ENCODE measurements around the gene PTMS. TPM values are rescaled to one million over a fixed set of nuclear protein-coding genes. Genes with fewer than 3 reads are reported as not detected.

Gene PTMS
- total and polyA plus RNA-seq, 10 of the 15 experiments (the other 5 are each of a cell fraction or from before 2014, with no cell fraction given), result 2.1 to 127 (median 29.8) TPM

DNA sequence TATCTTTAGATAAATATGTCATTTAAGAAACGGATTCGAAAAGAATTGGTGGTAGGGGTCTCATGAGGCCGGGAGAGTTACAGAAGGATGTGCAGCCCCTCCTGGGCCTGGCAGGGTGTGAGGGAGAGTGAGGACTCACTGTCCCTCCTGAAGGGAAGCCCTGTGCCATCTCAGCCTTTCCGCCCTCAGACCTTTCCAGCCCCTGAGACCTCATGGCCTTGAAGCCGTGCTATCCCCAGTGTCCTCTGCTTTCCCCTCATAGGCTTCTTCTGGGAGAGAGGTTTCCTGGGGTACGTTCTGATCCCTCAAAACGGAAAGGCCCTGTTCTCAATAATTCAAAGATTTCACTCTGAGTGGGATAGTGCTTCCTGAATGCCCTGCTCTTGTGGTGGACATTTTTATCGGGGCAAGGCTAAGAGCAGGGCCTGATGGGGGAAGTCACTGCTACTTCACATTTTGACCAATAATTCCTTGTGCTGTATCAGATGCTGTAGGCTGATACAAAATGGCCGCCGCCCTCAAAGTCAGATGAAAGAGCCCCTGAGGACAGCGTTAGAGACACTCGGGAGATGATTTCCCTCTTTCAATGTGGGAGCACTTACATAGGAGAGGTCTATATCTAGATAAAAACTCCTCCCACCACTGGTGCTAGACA lies 24.5 kb downstream of the PTMS start:
- SMC1A ChIA-PET (ENCODE audit: uncharacterized antibody, unreplicated experiment), result interaction anchor here (1.0 kb wide), 1 partner anchor 16 kb away, joined by 3 read pairs; no protein-coding TSS in a partner anchor
- intact Hi-C loops (cut with micrococcal nuclease; ENCODE audit: unreplicated experiment), result no loop called here

DNA sequence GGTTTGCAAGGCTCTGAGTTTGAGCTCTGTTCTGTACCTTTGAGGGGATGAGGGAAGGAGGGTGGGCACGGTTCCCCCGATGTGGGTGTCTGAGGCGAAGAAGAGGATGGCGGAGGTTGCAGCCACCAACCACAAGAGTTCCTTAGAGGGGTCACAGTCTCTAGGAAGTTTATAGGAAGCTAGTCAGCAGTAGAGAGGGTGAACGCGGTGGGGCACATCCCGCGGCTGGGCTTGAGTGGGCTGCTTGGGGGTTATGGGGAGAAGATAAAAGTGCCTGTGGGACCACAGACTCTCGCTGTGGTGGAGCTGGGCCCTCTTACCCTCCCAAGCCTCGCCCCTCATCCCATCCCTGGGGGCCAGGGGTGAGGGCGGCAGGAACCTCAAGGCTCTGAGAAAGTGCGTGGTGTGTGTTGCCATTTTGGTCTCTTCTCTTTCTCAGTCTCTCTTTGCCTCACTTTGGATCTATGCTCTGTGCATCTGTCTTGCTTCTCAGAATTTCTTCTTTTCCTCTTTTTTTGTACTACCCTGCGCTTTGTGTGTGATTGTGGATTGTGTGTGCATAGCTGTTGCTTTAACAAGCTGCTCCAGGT lies 25.9 kb downstream of the PTMS start:
- no TSS peak for BruUV-seq (replicated peaks)
- in situ Hi-C loops (cut with MboI) (no loop called here), intact Hi-C loops (cut with micrococcal nuclease; ENCODE audit: unreplicated experiment) (no loop called here)
- ATAC-seq (peak; percentile 33; the same call in 2 of the 3 replicates), DNase-seq (ENCODE audit: low read depth, low spot score) (no peak), FAIRE-seq (no peak)
- Histone ChIP-seq H2AFZ (ENCODE audit: control insufficient read depth, low read depth, low read length) (peak overlapping the region; percentile 65), H3K4me2 (ENCODE audit: control insufficient read depth, insufficient read depth) (peak overlapping the region; percentile 19; the same call in 1 of the 2 replicates), H3K9me3 (replicated peaks; ENCODE audit: control insufficient read depth, insufficient read depth, low read length) (no peaks in the 10 kb centered on the region), H3K79me2 (ENCODE audit: control insufficient read depth, insufficient read depth, low read length) (no peaks in the 10 kb centered on the region), H3K4me1 (ENCODE audit: control insufficient read depth, insufficient read depth, low read length) (peaks cover 15% of the 10 kb centered on the region), H3K27me3 (replicated peaks in 1 of 2; ENCODE audit: control insufficient read depth in 2 of 2, insufficient read depth in 2 of 2, low read length in 1 of 2) (no peaks in the 10 kb centered on the region; a peak in 1 of 4 replicates), H4K20me1 (ENCODE audit: control insufficient read depth, insufficient read depth) (no peaks in the 10 kb centered on the region), H3K4me3 (no peak overlapping the region), H3K27ac (ENCODE audit: control insufficient read depth, insufficient read depth) (no peak overlapping the region), H3K36me3 (ENCODE audit: control insufficient read depth in 2 of 2, insufficient read depth in 2 of 2, low read length in 1 of 2) (no peaks in the 10 kb centered on the region), H3K9ac (ENCODE audit: control insufficient read depth, insufficient read depth, low read length) (no peak overlapping the region)
- TF ChIP-seq MEF2B (IDR thresholded peaks at IDR 0.05; ENCODE audit: partially characterized antibody, poor library complexity, severe bottlenecking) (peak; percentile 12), RUNX3 (IDR thresholded peaks at IDR 0.05; ENCODE audit: low read length) (0 out of 2 replicates have a peak, but pooled peaks have one; percentile 23), RCOR1 (conservative IDR thresholded peaks at IDR 0.05; ENCODE audit: low read depth, low read length) (0 out of 2 replicates have a peak, but pooled peaks have one; percentile 27), POU2F2 (IDR thresholded peaks at IDR 0.05; ENCODE audit: borderline replicate concordance, low read depth, low read length) (no peak)
- ChIA-PET POLR2A (interaction anchor here (0.6 to 2.5 kb wide), 11 partner anchors 8 to 257 kb away, joined by 3 to 12 read pairs (median 5); partner anchors contain the start of genes CDCA3, GAPDH, MLF2 and PTMS), SMC1A (ENCODE audit: uncharacterized antibody, unreplicated experiment) (interaction anchor here (0.9 to 2.0 kb wide), 9 partner anchors 9 to 95 kb away, joined by 3 to 10 read pairs (median 4); partner anchors contain the start of genes GPR162 and MLF2), RAD21 (ENCODE audit: unreplicated experiment) (interaction anchor here (1.0 to 1.8 kb wide), 8 partner anchors 8 to 102 kb away, joined by 3 to 9 read pairs (median 4); partner anchors contain the start of genes CDCA3, COPS7A, MLF2 and PTMS), CTCF (interaction anchor here (0.8 to 2.3 kb wide), 15 partner anchors 11 to 253 kb away, joined by 3 to 19 read pairs (median 4); partner anchors contain the start of genes MLF2 and SPSB2)
- 38% methylated on average over 13 of the region's 13 CpGs for WGBS (ENCODE audit: insufficient coverage, insufficient replicate concordance, low lambda C conversion rate, missing lambda C conversion rate)

More for the DNA sequence above, 24.5 kb downstream of the PTMS start:
- Histone ChIP-seq H4K20me1 (ENCODE audit: control insufficient read depth, insufficient read depth) (no peaks in the 10 kb centered on the region), H3K36me3 (ENCODE audit: control insufficient read depth in 2 of 2, insufficient read depth in 2 of 2, low read length in 1 of 2) (no peaks in the 10 kb centered on the region), H3K79me2 (ENCODE audit: control insufficient read depth, insufficient read depth, low read length) (no peaks in the 10 kb centered on the region), H3K4me1 (ENCODE audit: control insufficient read depth, insufficient read depth, low read length) (peaks cover 15% of the 10 kb centered on the region), H3K27me3 (replicated peaks in 1 of 2; ENCODE audit: control insufficient read depth in 2 of 2, insufficient read depth in 2 of 2, low read length in 1 of 2) (no peaks in the 10 kb centered on the region), H3K4me3 (no peak overlapping the region), H3K9ac (ENCODE audit: control insufficient read depth, insufficient read depth, low read length) (no peak overlapping the region), H2AFZ (ENCODE audit: control insufficient read depth, low read depth, low read length) (no peak overlapping the region), H3K27ac (ENCODE audit: control insufficient read depth, insufficient read depth) (no peak overlapping the region), H3K4me2 (ENCODE audit: control insufficient read depth, insufficient read depth) (no peak overlapping the region), H3K9me3 (replicated peaks; ENCODE audit: control insufficient read depth, insufficient read depth, low read length) (no peaks in the 10 kb centered on the region)
- ChIA-PET CTCF (interaction anchor here (0.9 to 1.5 kb wide), 4 partner anchors 9 to 35 kb away, joined by 3 to 5 read pairs (median 4); partner anchors contain the start of gene PTMS), RAD21 (ENCODE audit: unreplicated experiment) (no interaction called here), POLR2A (interaction anchor here (2.5 kb wide), 1 partner anchor 10 kb away, joined by 5 read pairs; no protein-coding TSS in a partner anchor)
- ATAC-seq, result no peak
- TF ChIP-seq YY1 (IDR thresholded peaks at IDR 0.05; ENCODE audit: low read depth, low read length) (peak; percentile 79; the same call in 1 of the 2 replicates), DPF2 (IDR thresholded peaks at IDR 0.05) (no peak)
- DNase-seq (ENCODE audit: low read depth, low spot score), result no peak
- WGBS (ENCODE audit: insufficient coverage, insufficient replicate concordance, low lambda C conversion rate, missing lambda C conversion rate), result 66% methylated on average over 12 of the region's 12 CpGs
- FAIRE-seq, result no peak
- no TSS peak for BruUV-seq (replicated peaks)
- in situ Hi-C loops (cut with MboI), result no loop called here
